Tibial artery (tissue), 4 donors: ENCODE results near the gene CFD.

Source experiments
- DNase-seq, 2 donors: peaks; one replicate each; pipeline ENCODE4 v3.0.0-alpha.2; 2019
- H3K27ac ChIP-seq, 2 donors: fragments of 200-600 bp; sonication (generic) in 1 of 2; 1 replicate in 1 of 2; 2 replicates in 1 of 2; pipeline ENCODE4 v1.5.1; 2018 to 2019; ENCODE audit warnings: mild to moderate bottlenecking in 1 of 2
- H3K27me3 ChIP-seq, 2 donors: fragments of 200-600 bp; sonication (generic) in 1 of 2; one replicate each; pipeline versions ENCODE4 v1.5.1 to v1.6.0; 2016 to 2019
- H3K36me3 ChIP-seq, 3 donors: fragments of 200-600 bp; sonication (generic) in 2 of 3; one replicate each; pipeline ENCODE4 v1.5.1; 2016 to 2019; ENCODE audit warnings: mild to moderate bottlenecking in 2 of 3
- H3K4me1 ChIP-seq, 4 donors: fragments of 200-600 bp; sonication (generic) in 2 of 4; 1 replicate in 3 of 4; 2 replicates in 1 of 4; pipeline ENCODE4 v1.5.1; 2016 to 2019
- H3K4me3 ChIP-seq, 2 donors: fragments of 200-600 bp; sonication (generic) in 1 of 2; 1 replicate in 1 of 2; 2 replicates in 1 of 2; pipeline ENCODE4 v1.5.1; 2018 to 2019; ENCODE audit warnings: mild to moderate bottlenecking in 2 of 2
- H3K9me3 ChIP-seq, 3 donors: fragments of 200-600 bp; sonication (generic) in 1 of 3; one replicate each; pipeline ENCODE4 v1.5.1; 2016 to 2019
- intact Hi-C: fragments of 100-400 bp; cut with DNase I; formaldehyde crosslinking; loops from one replicate; pipeline ENCODE4 v1.15.0; 2023; ENCODE audit warnings: low total_unique reads
- TF ChIP-seq, protein P1 (sequence below), 2 experiments: fragments of 200-600 bp in 1 of 2; fragments of 450-650 bp in 1 of 2; IDR thresholded peaks; one replicate each; pipeline ENCODE4 v1.5.1; 2017 to 2019; ENCODE audit warnings: antibody characterized with exemption in 2 of 2, mild to moderate bottlenecking in 1 of 2, moderate library complexity in 1 of 2

The CFD gene

DNA sequence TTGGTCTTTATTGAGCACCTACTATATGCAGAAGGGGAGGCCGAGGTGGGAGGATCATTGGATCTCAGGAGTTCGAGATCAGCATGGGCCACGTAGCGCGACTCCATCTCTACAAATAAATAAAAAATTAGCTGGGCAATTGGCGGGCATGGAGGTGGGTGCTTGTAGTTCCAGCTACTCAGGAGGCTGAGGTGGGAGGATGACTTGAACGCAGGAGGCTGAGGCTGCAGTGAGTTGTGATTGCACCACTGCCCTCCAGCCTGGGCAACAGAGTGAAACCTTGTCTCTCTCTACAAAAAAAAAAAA is 3.8 kb downstream of the CFD start:
- H3K27me3 ChIP-seq = peaks cover 0 to 46% of the 10 kb centered on the region in 2 donors
- TF ChIP-seq, protein P1, sequence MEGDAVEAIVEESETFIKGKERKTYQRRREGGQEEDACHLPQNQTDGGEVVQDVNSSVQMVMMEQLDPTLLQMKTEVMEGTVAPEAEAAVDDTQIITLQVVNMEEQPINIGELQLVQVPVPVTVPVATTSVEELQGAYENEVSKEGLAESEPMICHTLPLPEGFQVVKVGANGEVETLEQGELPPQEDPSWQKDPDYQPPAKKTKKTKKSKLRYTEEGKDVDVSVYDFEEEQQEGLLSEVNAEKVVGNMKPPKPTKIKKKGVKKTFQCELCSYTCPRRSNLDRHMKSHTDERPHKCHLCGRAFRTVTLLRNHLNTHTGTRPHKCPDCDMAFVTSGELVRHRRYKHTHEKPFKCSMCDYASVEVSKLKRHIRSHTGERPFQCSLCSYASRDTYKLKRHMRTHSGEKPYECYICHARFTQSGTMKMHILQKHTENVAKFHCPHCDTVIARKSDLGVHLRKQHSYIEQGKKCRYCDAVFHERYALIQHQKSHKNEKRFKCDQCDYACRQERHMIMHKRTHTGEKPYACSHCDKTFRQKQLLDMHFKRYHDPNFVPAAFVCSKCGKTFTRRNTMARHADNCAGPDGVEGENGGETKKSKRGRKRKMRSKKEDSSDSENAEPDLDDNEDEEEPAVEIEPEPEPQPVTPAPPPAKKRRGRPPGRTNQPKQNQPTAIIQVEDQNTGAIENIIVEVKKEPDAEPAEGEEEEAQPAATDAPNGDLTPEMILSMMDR (IDR thresholded peaks at IDR 0.05) = no peak
- H3K4me1 ChIP-seq = peaks cover 0 to 31% (median 18%) of the 10 kb centered on the region in 4 donors
- no peak overlapping the region for H3K4me3 ChIP-seq
- H3K27ac ChIP-seq = no peak overlapping the region
- DNase-seq = no peak
- H3K9me3 ChIP-seq = no peaks in the 10 kb centered on the region
- intact Hi-C loops = no loop called here
- peaks cover 5 to 15% (median 10%) of the 10 kb centered on the region in 3 donors for H3K36me3 ChIP-seq

DNA sequence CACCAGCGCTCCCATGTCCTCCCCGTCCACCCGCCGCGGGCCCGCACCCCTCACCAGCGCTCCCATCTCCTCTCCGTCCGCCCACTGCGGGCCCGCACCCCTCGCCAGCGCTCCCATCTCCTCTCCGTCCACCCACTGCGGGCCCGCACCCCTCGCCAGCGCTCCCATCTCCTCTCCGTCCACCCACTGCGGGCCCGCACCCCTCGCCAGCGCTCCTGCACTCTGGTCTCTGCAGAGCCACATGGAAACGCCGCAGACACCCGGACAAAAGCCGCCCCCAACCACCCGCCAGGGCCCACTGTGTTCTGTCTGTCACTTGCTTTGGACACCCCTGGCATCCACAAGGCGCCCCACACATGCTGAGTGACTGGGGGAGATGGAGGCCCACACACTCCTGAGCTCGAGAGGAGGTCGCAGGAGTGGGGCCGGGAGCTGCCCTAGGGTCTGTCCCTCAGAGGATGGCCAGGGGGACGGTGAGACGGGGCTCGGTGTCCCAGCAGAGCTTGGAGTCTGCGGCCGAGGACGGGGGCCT is 7.4 kb downstream of the CFD start:
- H3K4me1 ChIP-seq = peaks cover 0 to 32% (median 16%) of the 10 kb centered on the region in 4 donors
- no peak for DNase-seq
- TF ChIP-seq, protein P1 (IDR thresholded peaks at IDR 0.05) = no peak
- peaks cover 14 to 49% (median 33%) of the 10 kb centered on the region in 3 donors for H3K36me3 ChIP-seq
- peaks cover 0 to 13% of the 10 kb centered on the region in 2 donors for H3K27me3 ChIP-seq
- intact Hi-C loops = no loop called here
- no peak overlapping the region for H3K27ac ChIP-seq
- no peak overlapping the region for H3K4me3 ChIP-seq
- no peaks in the 10 kb centered on the region for H3K9me3 ChIP-seq

DNA sequence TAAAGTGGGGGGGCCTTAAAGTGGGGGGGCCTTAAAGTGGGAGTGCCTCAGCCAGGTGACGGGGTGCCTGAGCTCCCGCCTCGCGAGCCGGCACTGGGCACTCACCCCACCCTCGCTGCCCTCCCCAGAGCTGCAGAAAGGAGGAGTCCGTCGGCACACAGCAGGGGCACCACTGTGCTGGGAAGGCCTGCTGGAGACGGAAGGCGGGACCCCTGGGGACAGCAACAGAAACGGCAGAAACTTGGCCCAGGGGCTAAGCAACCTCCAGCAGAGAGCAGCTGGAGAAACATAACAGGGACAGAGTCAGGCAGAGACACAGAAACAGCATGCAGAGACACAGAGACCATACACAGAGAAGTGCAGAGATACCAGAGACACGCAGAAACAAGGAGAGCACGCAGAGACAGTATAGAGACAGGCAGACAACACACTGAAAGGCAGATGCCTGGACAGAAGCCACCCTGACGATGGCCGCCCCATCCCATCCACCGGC is 7.9 kb downstream of the CFD start:
- DNase-seq = no peak
- H3K27me3 ChIP-seq = peaks cover 0 to 7% of the 10 kb centered on the region in 2 donors

DNA sequence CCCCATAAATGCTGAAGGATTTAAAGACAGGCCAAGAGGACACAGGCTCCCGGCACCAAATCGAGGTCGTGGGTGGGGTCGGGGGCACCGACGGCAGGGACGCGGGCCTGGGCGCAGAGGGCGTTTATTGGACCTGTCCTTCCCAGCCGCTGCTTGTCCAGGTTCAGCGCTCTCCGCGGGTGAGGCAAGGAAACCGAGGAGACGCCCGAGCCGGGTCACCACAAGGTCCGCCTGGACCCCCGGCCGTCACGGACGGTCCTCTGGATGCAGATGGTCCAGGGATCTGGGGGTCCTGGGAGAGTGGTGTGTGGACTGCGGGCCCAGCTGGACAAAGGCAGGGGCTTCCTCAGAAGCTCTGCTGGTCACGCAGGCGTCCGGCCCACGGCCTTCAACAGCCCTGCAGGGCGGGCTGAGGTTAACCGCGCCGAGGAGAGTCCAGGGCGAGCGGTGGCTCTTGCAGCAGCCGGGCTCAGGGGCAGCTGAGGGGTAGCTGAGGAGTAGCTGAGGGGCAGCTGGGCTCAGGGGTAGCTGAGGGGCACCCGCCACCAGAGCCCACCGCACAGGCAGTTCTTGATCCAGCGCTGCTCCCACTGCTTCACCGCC is 8.5 kb downstream of the CFD start:
- intact Hi-C loops = no loop called here
- no peak overlapping the region for H3K27ac ChIP-seq

More for the DNA sequence above, 7.9 kb downstream of the CFD start:
- Histone ChIP-seq H3K27ac (no peak overlapping the region), H3K4me1 (peaks cover 0 to 27% (median 16%) of the 10 kb centered on the region in 4 donors), H3K9me3 (no peaks in the 10 kb centered on the region), H3K36me3 (peaks cover 14 to 54% (median 33%) of the 10 kb centered on the region in 3 donors), H3K4me3 (no peak overlapping the region)
- TF ChIP-seq, protein P1 (IDR thresholded peaks at IDR 0.05) = no peak
- intact Hi-C loops = no loop called here

DNA sequence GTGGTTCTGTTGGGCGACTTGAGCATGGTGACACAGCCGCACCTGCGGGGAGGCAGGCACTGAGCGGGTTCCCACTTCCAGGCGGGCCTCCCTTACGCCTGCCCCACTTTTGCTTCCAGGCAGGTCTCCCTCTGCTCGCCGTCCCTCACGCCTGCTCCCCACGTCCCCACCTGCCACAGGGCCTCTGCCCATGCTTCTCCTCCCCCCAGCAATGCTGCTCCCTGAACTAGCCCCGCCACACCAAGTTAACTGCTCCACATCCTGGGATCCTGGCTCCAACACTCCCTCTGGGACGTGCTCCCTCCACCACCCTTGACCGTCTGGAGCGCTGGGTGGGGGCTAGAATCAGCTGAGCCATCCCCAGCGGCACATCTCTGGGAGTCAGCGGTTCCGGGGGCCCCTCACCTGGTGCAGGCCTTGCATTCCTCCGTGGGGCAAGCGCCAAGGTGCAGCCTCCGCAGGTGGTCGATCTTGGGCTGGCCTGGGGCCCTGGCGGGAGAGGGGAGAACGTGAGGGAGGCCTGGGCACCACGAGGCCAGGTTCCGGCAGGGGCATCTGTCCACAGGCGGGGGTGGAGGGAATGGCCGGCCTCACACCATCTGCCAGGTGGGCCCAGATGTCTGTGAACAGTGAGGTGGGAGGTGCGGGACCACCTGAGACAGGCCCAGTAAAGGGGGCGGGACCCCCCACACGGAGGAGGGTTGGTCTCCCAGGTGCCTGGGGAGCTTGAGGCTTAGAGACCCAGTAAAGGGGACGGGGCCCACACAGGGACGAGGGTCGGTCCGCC is 9.2 kb downstream of the CFD start:
- DNase-seq = no peak
- intact Hi-C loops = no loop called here
- H3K36me3 ChIP-seq = peaks cover 18 to 63% (median 38%) of the 10 kb centered on the region in 3 donors

More for the DNA sequence above, 8.5 kb downstream of the CFD start:
- Histone ChIP-seq H3K27me3 (peaks cover 0 to 1% of the 10 kb centered on the region in 2 donors), H3K36me3 (peaks cover 14 to 58% (median 33%) of the 10 kb centered on the region in 3 donors), H3K4me3 (no peak overlapping the region), H3K9me3 (no peaks in the 10 kb centered on the region), H3K4me1 (peaks cover 0 to 20% (median 11%) of the 10 kb centered on the region in 4 donors)
- TF ChIP-seq, protein P1 (IDR thresholded peaks at IDR 0.05) = no peak
- no peak for DNase-seq

More for the DNA sequence above, 9.2 kb downstream of the CFD start:
- Histone ChIP-seq H3K4me3 (no peak overlapping the region), H3K27me3 (no peaks in the 10 kb centered on the region), H3K9me3 (no peaks in the 10 kb centered on the region), H3K27ac (peak overlapping the region; percentile 62 to 70), H3K4me1 (peaks cover 0 to 18% (median 11%) of the 10 kb centered on the region in 4 donors)
- TF ChIP-seq, protein P1 (IDR thresholded peaks at IDR 0.05) = no peak
